ENCODE results near the gene KRT14. TPM values are rescaled to one million over a fixed set of nuclear protein-coding genes. Genes with fewer than 3 reads are reported as not detected.

Gene KRT14
- total and polyA plus RNA-seq, 10 donors: 0.06 to 0.79 (median 0.17) TPM; not detected in 6

- H3K27me3 ChIP-seq (replicated peaks in 1 of 7): no peaks in the 10 kb centered on the region
- no peaks in the 10 kb centered on the region for H3K9me3 ChIP-seq
- peaks cover 0 to 20% (median 6%) of the 10 kb centered on the region in 6 donors for H3K4me1 ChIP-seq
- 83 to 95% (median 88%) methylated on average over 4 to 14 of the region's 14 CpGs for WGBS, 5 donors
- TF ChIP-seq POLR2AphosphoS5 (IDR thresholded peaks at IDR 0.05) (no peak), POLR2A (IDR thresholded peaks at IDR 0.05) (no peak), CTCF (IDR thresholded peaks at IDR 0.05 in 8 of 11, conservative IDR thresholded peaks at IDR 0.05 in 3 of 11) (no peak)
- DNase-seq: no peak
- no peak overlapping the region for H3K27ac ChIP-seq
- no peaks in the 10 kb centered on the region for H3K36me3 ChIP-seq
- no peak overlapping the region for H3K4me3 ChIP-seq
- intact Hi-C loops (cut with DNase I; ENCODE audit: low total_unique reads): no loop called here
These were observed 47.0 kb upstream of the KRT14 start for GRCh38 chr17:41633556-41634199.

- peaks cover 0 to 20% (median 6%) of the 10 kb centered on the region in 6 donors for H3K4me1 ChIP-seq
- H3K9me3 ChIP-seq: no peaks in the 10 kb centered on the region
- no peaks in the 10 kb centered on the region for H3K36me3 ChIP-seq
- WGBS, 5 donors: 68 to 76% (median 71%) methylated on average over 5 of the region's 5 CpGs
- no peak for TF ChIP-seq POLR2A (IDR thresholded peaks at IDR 0.05)
- TF ChIP-seq POLR2AphosphoS5 (IDR thresholded peaks at IDR 0.05): no peak
- H3K27me3 ChIP-seq (replicated peaks in 1 of 7): no peaks in the 10 kb centered on the region
- H3K4me3 ChIP-seq: no peak overlapping the region
- intact Hi-C loops (cut with DNase I; ENCODE audit: low total_unique reads): no loop called here
- no peak overlapping the region for H3K27ac ChIP-seq
- no peak for DNase-seq
These were observed 45.9 kb upstream of the KRT14 start for GRCh38 chr17:41632482-41633105.

GRCh38 chr17:41631898-41632285 lies 45.2 kb upstream of the KRT14 start:
- H3K4me1 ChIP-seq: peaks cover 0 to 20% (median 6%) of the 10 kb centered on the region in 6 donors
- no peak overlapping the region for H3K27ac ChIP-seq
- WGBS, 5 donors: 87 to 96% (median 91%) methylated on average over 15 of the region's 15 CpGs
- intact Hi-C loops (cut with DNase I; ENCODE audit: low total_unique reads): no loop called here
- no peaks in the 10 kb centered on the region for H3K9me3 ChIP-seq
- no peak for TF ChIP-seq POLR2A (IDR thresholded peaks at IDR 0.05)
- TF ChIP-seq POLR2AphosphoS5 (IDR thresholded peaks at IDR 0.05): no peak
- no peak for TF ChIP-seq CTCF (IDR thresholded peaks at IDR 0.05 in 8 of 11, conservative IDR thresholded peaks at IDR 0.05 in 3 of 11)
- H3K27me3 ChIP-seq (replicated peaks in 1 of 7): no peaks in the 10 kb centered on the region
- H3K4me3 ChIP-seq: no peak overlapping the region
- H3K36me3 ChIP-seq: no peaks in the 10 kb centered on the region
- DNase-seq: no peak

GRCh38 chr17:41631025-41631897 lies 44.6 kb upstream of the KRT14 start:
- TF ChIP-seq CTCF (IDR thresholded peaks at IDR 0.05 in 8 of 11, conservative IDR thresholded peaks at IDR 0.05 in 3 of 11): no peak
- TF ChIP-seq POLR2AphosphoS5 (IDR thresholded peaks at IDR 0.05): no peak
- no peak for TF ChIP-seq POLR2A (IDR thresholded peaks at IDR 0.05)
- WGBS, 5 donors: 83 to 89% (median 84%) methylated on average over 7 to 8 of the region's 8 CpGs
- intact Hi-C loops (cut with DNase I; ENCODE audit: low total_unique reads): no loop called here
- Histone ChIP-seq H3K4me3 (no peak overlapping the region), H3K4me1 (peaks cover 0 to 17% (median 6%) of the 10 kb centered on the region in 6 donors), H3K9me3 (no peaks in the 10 kb centered on the region), H3K36me3 (no peaks in the 10 kb centered on the region), H3K27me3 (replicated peaks in 1 of 7) (no peaks in the 10 kb centered on the region), H3K27ac (no peak overlapping the region)
- DNase-seq: no peak

Data from spleen (tissue), 11 donors.